Hepatocyte (in vitro differentiated cells): ENCODE results near the gene CALHM1. TPM values are rescaled to one million over a fixed set of nuclear protein-coding genes. Genes with fewer than 3 reads are reported as not detected.

ENCODE experiments used
- DNase-seq: peaks from one replicate; pipeline ENCODE4 v3.0.0-alpha.2; 2016; ENCODE audit warnings: low spot score
- H2AFZ ChIP-seq: fragments of 200-600 bp; sonication (generic); 2 replicates; pipeline ENCODE4 v1.6.0; 2016; ENCODE audit warnings: antibody characterized with exemption, mild to moderate bottlenecking
- H3K27ac ChIP-seq: fragments of 200-600 bp; sonication (generic); 2 replicates; pipeline ENCODE4 v1.5.1; 2016; ENCODE audit warnings: mild to moderate bottlenecking
- H3K27me3 ChIP-seq: fragments of 200-600 bp; sonication (generic); 2 replicates; pipeline ENCODE4 v1.6.1; 2016
- H3K36me3 ChIP-seq: fragments of 200-600 bp; sonication (generic); replicated peaks from 2 replicates; pipeline ENCODE4 v1.5.1; 2016; ENCODE audit warnings: low read depth; ENCODE audit not compliant: insufficient read depth
- H3K4me1 ChIP-seq: fragments of 200-600 bp; sonication (generic); 2 replicates; pipeline ENCODE4 v1.5.1; 2016; ENCODE audit warnings: mild to moderate bottlenecking, moderate library complexity; ENCODE audit not compliant: insufficient read depth
- H3K4me2 ChIP-seq: fragments of 200-600 bp; sonication (generic); 2 replicates; pipeline ENCODE4 v1.6.0; 2016
- H3K4me3 ChIP-seq: fragments of 200-600 bp; sonication (generic); 2 replicates; pipeline ENCODE4 v1.5.1; 2016; ENCODE audit warnings: mild to moderate bottlenecking
- H3K79me2 ChIP-seq: fragments of 200-600 bp; sonication (generic); 2 replicates; pipeline ENCODE4 v1.6.0; 2017; ENCODE audit warnings: mild to moderate bottlenecking
- H3K9me2 ChIP-seq: fragments of 200-600 bp; sonication (generic); replicated peaks from 2 replicates; pipeline ENCODE4 v1.6.0; 2017; ENCODE audit warnings: mild to moderate bottlenecking; ENCODE audit not compliant: insufficient read depth
- H3K9me3 ChIP-seq: fragments of 200-600 bp; sonication (generic); 2 replicates; pipeline ENCODE4 v1.5.1; 2016; ENCODE audit warnings: low read depth, mild to moderate bottlenecking
- H4K20me1 ChIP-seq: fragments of 200-600 bp; sonication (generic); 2 replicates; pipeline ENCODE4 v1.6.0; 2016; ENCODE audit warnings: mild to moderate bottlenecking; ENCODE audit not compliant: insufficient read depth, poor library complexity, severe bottlenecking
- EZH2 ChIP-seq: fragments of 200-600 bp; sonication (generic); IDR thresholded peaks from 2 replicates; pipeline ENCODE4 v1.6.1; 2016; ENCODE audit warnings: antibody characterized with exemption, mild to moderate bottlenecking, borderline replicate concordance
- EZH2phosphoT487 ChIP-seq: fragments of 200-600 bp; sonication (generic); IDR thresholded peaks from one replicate; pipeline ENCODE4 v1.6.1; 2018; ENCODE audit warnings: antibody characterized with exemption, mild to moderate bottlenecking, low read depth, moderate library complexity; ENCODE audit not compliant: unreplicated experiment, severe bottlenecking
- WGBS: methylation state at CpG from one replicate; pipeline ENCODE4 v1.1.6; 2016; ENCODE audit warnings: low lambda C conversion rate; ENCODE audit errors: missing lambda C conversion rate; 5-methylcytosine and 5-hydroxymethylcytosine counted together
- polyA plus RNA-seq: library from polyadenylated mRNA; unstranded; fragments of >200 nt; fragmentation: Nextera tagmentation; extraction: Ambion mirVana; gene quantifications from 2 replicates; pipeline ENCODE4 v1.2.1, GENCODE V29; 2016
- total RNA-seq: library from RNA; depleted of rRNA; stranded (reverse); fragments of >200 nt; gene quantifications from 2 replicates; pipeline ENCODE4 v1.2.3, GENCODE V29; 2014
- TF ChIP-seq, protein P1 (sequence below): fragments of 200-600 bp; sonication (generic); IDR thresholded peaks from 2 replicates; pipeline ENCODE4 v1.5.1; 2016; ENCODE audit warnings: antibody characterized with exemption, mild to moderate bottlenecking; ENCODE audit not compliant: poor library complexity

Gene CALHM1
- total and polyA plus RNA-seq, 2 experiments from 2014 or later: 0.11 TPM; not detected in 1

DNA sequence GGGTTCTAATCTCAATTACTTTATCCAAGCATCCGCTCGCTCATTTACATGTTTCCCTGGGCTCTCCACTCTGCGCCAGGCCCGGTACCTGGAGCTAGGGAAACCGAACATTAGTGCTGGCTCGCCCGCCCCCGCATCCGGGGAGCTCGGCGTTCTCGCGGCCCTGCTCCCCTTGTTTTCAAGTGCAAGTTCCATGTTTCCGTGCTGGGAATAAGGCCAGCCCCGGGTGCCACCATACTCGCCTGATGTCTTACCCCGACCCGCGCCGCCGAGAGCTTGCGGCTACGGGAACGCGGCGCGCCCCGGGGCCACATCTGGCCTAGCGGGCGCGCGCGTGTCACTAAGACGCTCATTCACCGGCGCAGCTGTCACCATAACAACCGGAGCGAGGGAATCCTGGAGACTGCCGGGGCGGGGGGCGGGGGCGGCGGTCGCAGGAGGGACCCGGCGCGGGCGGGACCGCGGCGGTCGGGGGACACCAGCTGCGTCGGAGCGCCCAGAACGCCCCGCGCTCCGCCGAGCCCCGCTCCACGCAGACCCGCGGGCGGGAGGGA is 34.7 kb upstream of the CALHM1 start, which contains the start of gene NEURL1:
TSS of gene NEURL1 (plus strand) at position 344 of the 554 bp plus-strand sequence. CDS start 683 bp downstream, outside the sequence.
- no peaks in the 10 kb centered on the region for H3K9me2 ChIP-seq
- peak within 1 kb of the TSS; percentile 71 for H2AFZ ChIP-seq
- TF ChIP-seq, protein P1, sequence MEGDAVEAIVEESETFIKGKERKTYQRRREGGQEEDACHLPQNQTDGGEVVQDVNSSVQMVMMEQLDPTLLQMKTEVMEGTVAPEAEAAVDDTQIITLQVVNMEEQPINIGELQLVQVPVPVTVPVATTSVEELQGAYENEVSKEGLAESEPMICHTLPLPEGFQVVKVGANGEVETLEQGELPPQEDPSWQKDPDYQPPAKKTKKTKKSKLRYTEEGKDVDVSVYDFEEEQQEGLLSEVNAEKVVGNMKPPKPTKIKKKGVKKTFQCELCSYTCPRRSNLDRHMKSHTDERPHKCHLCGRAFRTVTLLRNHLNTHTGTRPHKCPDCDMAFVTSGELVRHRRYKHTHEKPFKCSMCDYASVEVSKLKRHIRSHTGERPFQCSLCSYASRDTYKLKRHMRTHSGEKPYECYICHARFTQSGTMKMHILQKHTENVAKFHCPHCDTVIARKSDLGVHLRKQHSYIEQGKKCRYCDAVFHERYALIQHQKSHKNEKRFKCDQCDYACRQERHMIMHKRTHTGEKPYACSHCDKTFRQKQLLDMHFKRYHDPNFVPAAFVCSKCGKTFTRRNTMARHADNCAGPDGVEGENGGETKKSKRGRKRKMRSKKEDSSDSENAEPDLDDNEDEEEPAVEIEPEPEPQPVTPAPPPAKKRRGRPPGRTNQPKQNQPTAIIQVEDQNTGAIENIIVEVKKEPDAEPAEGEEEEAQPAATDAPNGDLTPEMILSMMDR: no peak
- TF ChIP-seq EZH2: no peak
- peak within 1 kb of the TSS; percentile 58 for H3K27ac ChIP-seq
- peaks cover 21% of the 10 kb centered on the region for H3K4me1 ChIP-seq
- peak within 1 kb of the TSS; percentile 99 for H3K4me2 ChIP-seq
- DNase-seq: peak; percentile 61
- H4K20me1 ChIP-seq: no peaks in the 10 kb centered on the region
- H3K4me3 ChIP-seq: peak within 1 kb of the TSS; percentile 83
- H3K36me3 ChIP-seq: no peaks in the 10 kb centered on the region
- no peaks in the 10 kb centered on the region for H3K79me2 ChIP-seq
- H3K9me3 ChIP-seq: no peaks in the 10 kb centered on the region
- peaks cover 30% of the 10 kb centered on the region for H3K27me3 ChIP-seq
- WGBS: 7% methylated on average over 38 of the region's 65 CpGs

DNA sequence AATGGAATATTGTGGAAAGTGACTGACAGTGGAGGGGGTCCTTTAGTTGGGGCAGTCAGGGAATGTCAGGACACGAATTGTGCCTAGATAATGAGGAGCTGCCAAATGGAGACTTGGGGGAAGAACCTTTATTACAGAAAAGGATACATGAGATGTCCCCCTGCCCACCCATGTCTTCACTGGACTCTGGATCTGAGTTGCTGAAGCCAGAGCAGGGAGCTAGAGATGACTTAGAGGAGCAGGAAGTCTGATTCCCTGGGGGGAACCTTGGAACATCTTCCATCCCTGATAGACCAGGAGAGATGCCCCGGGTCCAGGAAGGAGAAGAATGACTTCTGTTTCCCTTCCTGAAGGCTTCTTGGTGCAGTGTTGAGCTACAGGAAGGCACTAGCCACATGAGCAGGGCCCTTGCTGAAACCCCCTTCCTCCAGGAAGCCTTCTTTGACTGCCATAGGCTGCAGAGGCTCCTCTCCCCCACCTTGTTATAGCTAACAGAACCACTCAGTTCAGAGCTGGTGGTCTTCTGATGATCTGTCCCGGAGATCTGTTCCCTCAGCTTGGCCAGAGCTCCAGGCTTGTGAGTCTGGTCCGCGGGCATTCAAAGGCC is 34.1 kb upstream of the CALHM1 start:
- no peaks in the 10 kb centered on the region for H4K20me1 ChIP-seq
- no peak for DNase-seq
- peak overlapping the region; percentile 58 for H3K27ac ChIP-seq
- H3K9me2 ChIP-seq: no peaks in the 10 kb centered on the region
- no peaks in the 10 kb centered on the region for H3K79me2 ChIP-seq
- 85% methylated on average over 5 of the region's 5 CpGs for WGBS
- no peak overlapping the region for H2AFZ ChIP-seq
- no peaks in the 10 kb centered on the region for H3K36me3 ChIP-seq
- peaks cover 21% of the 10 kb centered on the region for H3K4me1 ChIP-seq
- no peak for TF ChIP-seq EZH2phosphoT487
- TF ChIP-seq EZH2: no peak
- TF ChIP-seq, protein P1: no peak
- H3K4me2 ChIP-seq: peak overlapping the region; percentile 99
- H3K4me3 ChIP-seq: no peak overlapping the region
- no peaks in the 10 kb centered on the region for H3K9me3 ChIP-seq
- peaks cover 30% of the 10 kb centered on the region for H3K27me3 ChIP-seq

DNA sequence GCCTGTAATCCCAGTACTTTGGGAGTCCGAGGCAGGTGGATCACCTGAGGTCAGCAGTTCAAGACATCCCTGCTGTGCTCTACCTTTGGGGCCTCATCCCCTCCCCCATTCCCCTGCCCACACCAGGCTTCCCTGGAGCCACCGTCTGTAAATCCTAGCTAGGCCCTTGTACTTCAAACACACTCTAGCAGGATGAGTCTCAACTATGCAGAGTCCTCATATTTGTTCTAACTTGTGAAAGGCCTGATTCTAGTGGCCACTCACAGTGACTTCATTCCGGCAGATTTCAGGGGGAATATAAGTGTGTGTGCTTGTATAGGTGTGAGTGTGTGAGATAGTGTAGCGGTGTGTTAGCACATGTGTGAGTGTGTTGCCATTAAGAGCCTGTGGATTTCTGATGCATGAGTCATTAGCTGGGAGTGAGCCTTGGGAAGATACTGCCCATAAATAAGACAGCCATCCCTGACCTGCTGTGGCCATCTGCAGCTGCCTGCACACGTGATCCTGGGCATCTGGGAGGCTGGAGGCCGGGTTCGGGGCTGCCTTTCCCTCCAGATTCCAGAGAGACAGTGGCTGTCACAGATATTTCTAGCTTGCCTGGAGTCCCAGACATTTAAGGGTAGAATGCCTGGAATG is 33.1 kb upstream of the CALHM1 start:
- Histone ChIP-seq H3K9me3 (no peaks in the 10 kb centered on the region), H3K4me2 (peak overlapping the region; percentile 7), H3K79me2 (no peaks in the 10 kb centered on the region), H3K4me3 (no peak overlapping the region), H3K4me1 (peaks cover 21% of the 10 kb centered on the region), H3K27me3 (peaks cover 26% of the 10 kb centered on the region), H3K9me2 (no peaks in the 10 kb centered on the region), H4K20me1 (no peaks in the 10 kb centered on the region), H3K36me3 (no peaks in the 10 kb centered on the region), H3K27ac (peak overlapping the region; percentile 73), H2AFZ (no peak overlapping the region)
- WGBS: 21% methylated on average over 7 of the region's 7 CpGs
- TF ChIP-seq, protein P1: no peak
- TF ChIP-seq EZH2 (no peak), EZH2phosphoT487 (no peak)
- DNase-seq: peak; percentile 88
